Psoas muscle (tissue), 8 donors: Measurements from ENCODE around the gene MARK3. TPM values are rescaled to one million over a fixed set of nuclear protein-coding genes. Genes with fewer than 3 reads are reported as not detected.

Experiments used
- ATAC-seq, 4 donors: fragments of 200-7000 bp; cut with Tn5 transposase; one replicate each; pipeline ENCODE4 v1.9.1; 2020; ENCODE audit warnings: moderate library complexity in 3 of 4, mild to moderate bottlenecking in 2 of 4
- DNase-seq, 2 donors: peaks; one replicate each; pipeline ENCODE4 v3.0.0-alpha.2; 2020
- H3K27ac ChIP-seq: fragments of 200-600 bp; one replicate; pipeline ENCODE4 v1.8.0; 2022
- H3K27me3 ChIP-seq, 3 donors: fragments of 200-600 bp in 1 of 3; one replicate each; pipeline versions ENCODE4 v1.6.1 to v1.8.0; 2013 to 2022; ENCODE audit warnings: low read length in 2 of 3, mild to moderate bottlenecking in 2 of 3, moderate library complexity in 1 of 3; ENCODE audit not compliant: insufficient read depth in 3 of 3
- H3K36me3 ChIP-seq, 2 donors: fragments of 200-600 bp in 1 of 2; one replicate each; pipeline versions ENCODE4 v1.6.1 to v1.8.0; 2013 to 2022; ENCODE audit warnings: low read depth in 1 of 2, mild to moderate bottlenecking in 1 of 2, moderate library complexity in 1 of 2; ENCODE audit not compliant: insufficient read depth in 1 of 2
- H3K4me1 ChIP-seq: fragments of 200-600 bp; one replicate; pipeline ENCODE4 v1.8.0; 2022
- H3K4me3 ChIP-seq: fragments of 200-600 bp; one replicate; pipeline ENCODE4 v1.8.0; 2022; ENCODE audit warnings: mild to moderate bottlenecking
- H3K9me3 ChIP-seq: fragments of 200-600 bp; one replicate; pipeline ENCODE4 v1.8.0; 2022
- WGBS, 3 donors: extraction: QIAGEN DNeasy Blood & Tissue Kit; methylation state at CpG; one replicate each; pipeline versions ENCODE4 v1.1.6 to v1.1.7; 2013; 5-methylcytosine and 5-hydroxymethylcytosine counted together
- intact Hi-C, 2 donors: fragments of 100-400 bp; cut with DNase I; formaldehyde crosslinking; loops; one replicate each; pipeline versions ENCODE4 v1.11.0 to v1.14.2; 2022
- polyA plus RNA-seq, 3 donors: library from polyadenylated mRNA; stranded (reverse); fragments of 200-250 nt; gene quantifications; one replicate each; pipeline ENCODE4 v1.2.3, GENCODE V29; 2013
- total RNA-seq, 4 donors: library from RNA; stranded (reverse); fragmentation: NEBNext Ultra II Directional in 2 of 4; extraction: Animal tissue kit (Norgen Biotek cat#: 25700) in 2 of 4; gene quantifications; one replicate each; pipeline versions ENCODE4 v1.2.1 to v1.2.4, GENCODE V29; 2021 to 2023
- TF ChIP-seq, protein P1 (sequence below): fragments of 200-600 bp; IDR thresholded peaks from one replicate; pipeline ENCODE4 v1.8.0; 2022; ENCODE audit warnings: antibody characterized with exemption
- donor health status: healthy with polysubstance abuse.
- donor health status: DM: no; HTN: no; CAD: no; lungs with moderate emphysema.
- donor health status: Bipolar disorder and iron deficiency.
- donor health status: healthy.
- donor health status: DM: yes; HTN: yes; CAD: no.
- donor health status: DM: no; HTN: no; CAD: no.
- donor health status: DM: no; HTN: no; CAD: no.
- donor health status: DM: yes; HTN: yes; CAD: no.

Gene MARK3
- total and polyA plus RNA-seq, 7 donors: 46.1 to 89.2 (median 63.9) TPM

DNA sequence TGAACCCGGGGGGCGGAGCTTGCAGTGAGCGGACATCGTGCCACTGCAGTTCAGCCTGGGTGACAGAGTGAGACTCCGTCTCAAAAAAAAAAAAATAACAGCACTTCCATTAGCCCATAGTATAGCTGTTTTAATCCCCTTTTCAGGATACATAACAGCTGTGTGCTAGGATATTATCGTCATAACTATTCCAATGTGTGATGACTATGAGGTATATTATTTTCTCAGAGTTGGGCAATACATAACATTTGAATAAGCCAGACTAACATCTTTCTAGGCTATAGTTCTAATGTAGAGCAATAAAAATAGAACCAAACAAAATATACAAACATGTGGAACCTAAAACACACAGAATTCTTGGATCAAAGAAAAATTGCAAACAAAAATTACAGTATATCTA lies 57.1 kb downstream of the MARK3 start:
- DNase-seq (no peak), ATAC-seq (peak in 2 of 4 donors; percentile 43 to 47)
- Histone ChIP-seq H3K4me3 (no peak overlapping the region), H3K27me3 (no peaks in the 10 kb centered on the region), H3K27ac (no peak overlapping the region), H3K4me1 (peaks cover 35% of the 10 kb centered on the region), H3K36me3 (peaks cover 0 to 13% of the 10 kb centered on the region in 2 donors), H3K9me3 (no peaks in the 10 kb centered on the region)
- 91 to 94% (median 94%) methylated on average over 6 of the region's 6 CpGs for WGBS, 3 donors
- TF ChIP-seq, protein P1, sequence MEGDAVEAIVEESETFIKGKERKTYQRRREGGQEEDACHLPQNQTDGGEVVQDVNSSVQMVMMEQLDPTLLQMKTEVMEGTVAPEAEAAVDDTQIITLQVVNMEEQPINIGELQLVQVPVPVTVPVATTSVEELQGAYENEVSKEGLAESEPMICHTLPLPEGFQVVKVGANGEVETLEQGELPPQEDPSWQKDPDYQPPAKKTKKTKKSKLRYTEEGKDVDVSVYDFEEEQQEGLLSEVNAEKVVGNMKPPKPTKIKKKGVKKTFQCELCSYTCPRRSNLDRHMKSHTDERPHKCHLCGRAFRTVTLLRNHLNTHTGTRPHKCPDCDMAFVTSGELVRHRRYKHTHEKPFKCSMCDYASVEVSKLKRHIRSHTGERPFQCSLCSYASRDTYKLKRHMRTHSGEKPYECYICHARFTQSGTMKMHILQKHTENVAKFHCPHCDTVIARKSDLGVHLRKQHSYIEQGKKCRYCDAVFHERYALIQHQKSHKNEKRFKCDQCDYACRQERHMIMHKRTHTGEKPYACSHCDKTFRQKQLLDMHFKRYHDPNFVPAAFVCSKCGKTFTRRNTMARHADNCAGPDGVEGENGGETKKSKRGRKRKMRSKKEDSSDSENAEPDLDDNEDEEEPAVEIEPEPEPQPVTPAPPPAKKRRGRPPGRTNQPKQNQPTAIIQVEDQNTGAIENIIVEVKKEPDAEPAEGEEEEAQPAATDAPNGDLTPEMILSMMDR: no peak
- intact Hi-C loops: loop anchor here in 1 of 2 donors (5.0 kb wide), 1 partner anchor 50 kb away; no protein-coding TSS in a partner anchor

GRCh38 chr14:103443111-103443510 lies 57.9 kb downstream of the MARK3 start:
- TF ChIP-seq, protein P1: no peak
- H3K36me3 ChIP-seq: peaks cover 0 to 12% of the 10 kb centered on the region in 2 donors
- 93 to 95% (median 94%) methylated on average over 2 of the region's 2 CpGs for WGBS, 3 donors
- H3K4me3 ChIP-seq: no peak overlapping the region
- peaks cover 41% of the 10 kb centered on the region for H3K4me1 ChIP-seq
- no peaks in the 10 kb centered on the region for H3K27me3 ChIP-seq
- ATAC-seq (no peak), DNase-seq (no peak)
- no peaks in the 10 kb centered on the region for H3K9me3 ChIP-seq
- H3K27ac ChIP-seq: no peak overlapping the region
- intact Hi-C loops: loop anchor here in 1 of 2 donors (5.0 kb wide), 1 partner anchor 51 kb away; no protein-coding TSS in a partner anchor

GRCh38 chr14:103444837-103445524 lies 59.8 kb downstream of the MARK3 start:
- H3K4me3 ChIP-seq: no peak overlapping the region
- peak overlapping the region; percentile 59 for H3K27ac ChIP-seq
- intact Hi-C loops: loop anchor here in 1 of 2 donors (5.0 kb wide), 1 partner anchor 53 kb away; no protein-coding TSS in a partner anchor
- 49 to 57% (median 51%) methylated on average over 4 of the region's 4 CpGs for WGBS, 3 donors
- H3K36me3 ChIP-seq: peaks cover 0 to 7% of the 10 kb centered on the region in 2 donors
- H3K4me1 ChIP-seq: peaks cover 49% of the 10 kb centered on the region
- peak; percentile 47 to 76 (median 62) for ATAC-seq
- DNase-seq: no peak
- TF ChIP-seq, protein P1: no peak
- no peaks in the 10 kb centered on the region for H3K9me3 ChIP-seq
- no peaks in the 10 kb centered on the region for H3K27me3 ChIP-seq

- 25 to 35% (median 25%) methylated on average over 3 of the region's 3 CpGs for WGBS, 3 donors
These were observed 60.6 kb downstream of the MARK3 start for GRCh38 chr14:103445806-103446205.

More at GRCh38 chr14:103445806-103446205, 60.6 kb downstream of the MARK3 start:
- peaks cover 49% of the 10 kb centered on the region for H3K4me1 ChIP-seq
- intact Hi-C loops: no loop called here
- no peaks in the 10 kb centered on the region for H3K9me3 ChIP-seq
- H3K4me3 ChIP-seq: no peak overlapping the region
- TF ChIP-seq, protein P1: no peak
- peak overlapping the region; percentile 59 for H3K27ac ChIP-seq
- peaks cover 0 to 7% of the 10 kb centered on the region in 2 donors for H3K36me3 ChIP-seq
- no peaks in the 10 kb centered on the region for H3K27me3 ChIP-seq
- ATAC-seq (peak; percentile 63 to 95 (median 72)), DNase-seq (no peak)
